Measurements from ENCODE around the gene SULF2. TPM values are rescaled to one million over a fixed set of nuclear protein-coding genes. Genes with fewer than 3 reads are reported as not detected.
A peak's percentile ranks its signal among the peaks of the same experiment; 100 is the strongest.

The SULF2 gene
- total and polyA plus RNA-seq, 2 donors (not counting 1 experiment from before 2014, with no cell fraction given): 1.2 to 1.7 TPM

- Histone ChIP-seq H3K9ac (ENCODE audit: low read length) (no peak overlapping the region), H3K27me3 (replicated peaks in 1 of 4; ENCODE audit: control extremely low read depth in 1 of 4, control insufficient read depth in 3 of 4, insufficient read depth in 4 of 4, low read length in 3 of 4) (no peaks in the 10 kb centered on the region), H3K36me3 (replicated peaks in 1 of 2; ENCODE audit: control extremely low read depth in 1 of 2, control insufficient read depth in 1 of 2, extremely low read depth in 1 of 2, insufficient read depth in 2 of 2, low read length in 1 of 2) (peaks cover 0 to 69% of the 10 kb centered on the region in 2 experiments), H4K20me1 (ENCODE audit: control insufficient read depth, insufficient read depth, low read length, poor library complexity, severe bottlenecking) (peaks cover 23% of the 10 kb centered on the region), H2AFZ (ENCODE audit: insufficient read depth, low read depth, low read length, poor library complexity, severe bottlenecking) (no peak overlapping the region), H3K27ac (ENCODE audit: low read length in 2 of 2) (peak overlapping the region in 1 of 2 donors; percentile 20), H3K4me1 (ENCODE audit: control insufficient read depth in 2 of 2, insufficient read depth in 2 of 2, low read length in 2 of 2) (peaks cover 0 to 7% of the 10 kb centered on the region in 2 donors), H3K4me3 (ENCODE audit: control extremely low read depth in 1 of 5, extremely low read depth in 1 of 5, insufficient read depth in 1 of 5, low read depth in 2 of 5, low read length in 4 of 5) (no peak overlapping the region), H3K4me2 (replicated peaks; ENCODE audit: low read depth, low read length, poor library complexity, severe bottlenecking) (no peak overlapping the region), H3K9me3 (ENCODE audit: control extremely low read depth in 1 of 3, control insufficient read depth in 2 of 3, insufficient read depth in 1 of 3, low read length in 2 of 3) (no peaks in the 10 kb centered on the region), H3K79me2 (ENCODE audit: control insufficient read depth, insufficient read depth, low read length) (no peaks in the 10 kb centered on the region)
- DNase-seq: no peak
- WGBS (ENCODE audit: insufficient coverage): 86% methylated on average over 4 of the region's 7 CpGs
- H3K9me3 Mint-ChIP-seq (ENCODE audit: insufficient read depth): no peaks in the 10 kb centered on the region
- intact Hi-C loops (cut with micrococcal nuclease): loop anchor here (5.0 kb wide), 1 partner anchor 463 kb away; no protein-coding TSS in a partner anchor
- ATAC-seq (ENCODE audit: low read depth): no peak
- no peaks in the 10 kb centered on the region for H3K27me3 Mint-ChIP-seq
- H3K27ac Mint-ChIP-seq: no peak overlapping the region
- TF ChIP-seq EZH2 (IDR thresholded peaks at IDR 0.05; ENCODE audit: borderline replicate concordance, insufficient read depth, low read depth, low read length, poor library complexity, severe bottlenecking): no peak
- TF ChIP-seq, protein P1, sequence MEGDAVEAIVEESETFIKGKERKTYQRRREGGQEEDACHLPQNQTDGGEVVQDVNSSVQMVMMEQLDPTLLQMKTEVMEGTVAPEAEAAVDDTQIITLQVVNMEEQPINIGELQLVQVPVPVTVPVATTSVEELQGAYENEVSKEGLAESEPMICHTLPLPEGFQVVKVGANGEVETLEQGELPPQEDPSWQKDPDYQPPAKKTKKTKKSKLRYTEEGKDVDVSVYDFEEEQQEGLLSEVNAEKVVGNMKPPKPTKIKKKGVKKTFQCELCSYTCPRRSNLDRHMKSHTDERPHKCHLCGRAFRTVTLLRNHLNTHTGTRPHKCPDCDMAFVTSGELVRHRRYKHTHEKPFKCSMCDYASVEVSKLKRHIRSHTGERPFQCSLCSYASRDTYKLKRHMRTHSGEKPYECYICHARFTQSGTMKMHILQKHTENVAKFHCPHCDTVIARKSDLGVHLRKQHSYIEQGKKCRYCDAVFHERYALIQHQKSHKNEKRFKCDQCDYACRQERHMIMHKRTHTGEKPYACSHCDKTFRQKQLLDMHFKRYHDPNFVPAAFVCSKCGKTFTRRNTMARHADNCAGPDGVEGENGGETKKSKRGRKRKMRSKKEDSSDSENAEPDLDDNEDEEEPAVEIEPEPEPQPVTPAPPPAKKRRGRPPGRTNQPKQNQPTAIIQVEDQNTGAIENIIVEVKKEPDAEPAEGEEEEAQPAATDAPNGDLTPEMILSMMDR (IDR thresholded peaks at IDR 0.05): no peak
- POLR2A ChIA-PET: no interaction called here
- peaks cover 8% of the 10 kb centered on the region for H3K4me1 Mint-ChIP-seq
- CTCF ChIA-PET: interaction anchor here (0.7 to 7.6 kb wide), 5 partner anchors 10 to 962 kb away, joined by 3 to 103 read pairs (median 5); no protein-coding TSS in a partner anchor
- H3K4me3 Mint-ChIP-seq: no peak overlapping the region
Measured at GRCh38 chr20:47659904-47660601, 125.2 kb downstream of the SULF2 start.

- Mint-ChIP-seq H3K27me3 (no peaks in the 10 kb centered on the region), H3K4me1 (peaks cover 4% of the 10 kb centered on the region), H3K27ac (peak overlapping the region; percentile 16), H3K4me3 (no peak overlapping the region), H3K9me3 (ENCODE audit: insufficient read depth) (no peaks in the 10 kb centered on the region)
- Histone ChIP-seq H3K27ac (ENCODE audit: low read length in 2 of 2) (no peak overlapping the region), H3K9ac (ENCODE audit: low read length) (no peak overlapping the region), H3K36me3 (replicated peaks in 1 of 2; ENCODE audit: control extremely low read depth in 1 of 2, control insufficient read depth in 1 of 2, extremely low read depth in 1 of 2, insufficient read depth in 2 of 2, low read length in 1 of 2) (peaks cover 5 to 93% of the 10 kb centered on the region in 2 experiments), H2AFZ (ENCODE audit: insufficient read depth, low read depth, low read length, poor library complexity, severe bottlenecking) (no peak overlapping the region), H3K9me3 (ENCODE audit: control extremely low read depth in 1 of 3, control insufficient read depth in 2 of 3, insufficient read depth in 1 of 3, low read length in 2 of 3) (no peaks in the 10 kb centered on the region), H3K4me3 (ENCODE audit: control extremely low read depth in 1 of 5, extremely low read depth in 1 of 5, insufficient read depth in 1 of 5, low read depth in 2 of 5, low read length in 4 of 5) (no peak overlapping the region), H4K20me1 (ENCODE audit: control insufficient read depth, insufficient read depth, low read length, poor library complexity, severe bottlenecking) (peaks cover 5% of the 10 kb centered on the region), H3K79me2 (ENCODE audit: control insufficient read depth, insufficient read depth, low read length) (no peaks in the 10 kb centered on the region), H3K4me1 (ENCODE audit: control insufficient read depth in 2 of 2, insufficient read depth in 2 of 2, low read length in 2 of 2) (no peaks in the 10 kb centered on the region), H3K27me3 (replicated peaks in 1 of 4; ENCODE audit: control extremely low read depth in 1 of 4, control insufficient read depth in 3 of 4, insufficient read depth in 4 of 4, low read length in 3 of 4) (no peaks in the 10 kb centered on the region), H3K4me2 (replicated peaks; ENCODE audit: low read depth, low read length, poor library complexity, severe bottlenecking) (no peak overlapping the region)
- POLR2A ChIA-PET: interaction anchor here (0.7 kb wide), 1 partner anchor 41 kb away, joined by 8 read pairs; no protein-coding TSS in a partner anchor
- DNase-seq: no peak
- CTCF ChIA-PET: interaction anchor here (1.0 kb wide), 1 partner anchor 964 kb away, joined by 4 read pairs; no protein-coding TSS in a partner anchor
- intact Hi-C loops (cut with micrococcal nuclease): no loop called here
- no peak for ATAC-seq (ENCODE audit: low read depth)
- no peak for TF ChIP-seq EZH2 (IDR thresholded peaks at IDR 0.05; ENCODE audit: borderline replicate concordance, insufficient read depth, low read depth, low read length, poor library complexity, severe bottlenecking)
- TF ChIP-seq, protein P1 (IDR thresholded peaks at IDR 0.05): no peak
- no CpG with 5 or more reads among the region's 2 CpGs for WGBS (ENCODE audit: insufficient coverage)
Measured at GRCh38 chr20:47656318-47656717, 129.0 kb downstream of the SULF2 start.
